Neutrophil (primary cell): ENCODE data around the gene SH3BGR.

Experiments
- H3K27ac ChIP-seq: fragments of 200-600 bp; sonication (generic); 2 replicates; pipeline ENCODE4 v1.5.1; 2016; ENCODE audit warnings: mild to moderate bottlenecking, moderate library complexity
- H3K27me3 ChIP-seq: fragments of 200-600 bp; sonication (generic); 2 replicates; pipeline ENCODE4 v1.6.0; 2016; ENCODE audit warnings: mild to moderate bottlenecking
- H3K36me3 ChIP-seq: fragments of 200-600 bp; sonication (generic); 2 replicates; pipeline ENCODE4 v1.5.1; 2017
- H3K4me1 ChIP-seq, 2 experiments: fragments of 200-600 bp in 1 of 2; sonication (generic) in 1 of 2; 1 replicate in 1 of 2; 2 replicates in 1 of 2; pipeline versions ENCODE4 v1.5.1 to v1.6.1; 2013 to 2016; ENCODE audit warnings: low read depth in 1 of 2, low read length in 1 of 2, mild to moderate bottlenecking in 1 of 2, moderate library complexity in 1 of 2; ENCODE audit not compliant: control insufficient read depth in 1 of 2, insufficient read depth in 1 of 2
- H3K4me3 ChIP-seq, 2 experiments: fragments of 200-600 bp in 1 of 2; sonication (generic) in 1 of 2; 1 replicate in 1 of 2; 2 replicates in 1 of 2; pipeline ENCODE4 v1.5.1; 2013 to 2016; ENCODE audit warnings: low read depth in 1 of 2, low read length in 1 of 2, mild to moderate bottlenecking in 1 of 2, moderate library complexity in 1 of 2
- H3K9me3 ChIP-seq: fragments of 200-600 bp; sonication (generic); 2 replicates; pipeline ENCODE4 v1.5.1; 2016
- TF ChIP-seq, protein P1 (sequence below): fragments of 200-600 bp; sonication (generic); IDR thresholded peaks from 2 replicates; pipeline ENCODE4 v1.5.1; 2016; ENCODE audit warnings: antibody characterized with exemption

The SH3BGR gene

DNA sequence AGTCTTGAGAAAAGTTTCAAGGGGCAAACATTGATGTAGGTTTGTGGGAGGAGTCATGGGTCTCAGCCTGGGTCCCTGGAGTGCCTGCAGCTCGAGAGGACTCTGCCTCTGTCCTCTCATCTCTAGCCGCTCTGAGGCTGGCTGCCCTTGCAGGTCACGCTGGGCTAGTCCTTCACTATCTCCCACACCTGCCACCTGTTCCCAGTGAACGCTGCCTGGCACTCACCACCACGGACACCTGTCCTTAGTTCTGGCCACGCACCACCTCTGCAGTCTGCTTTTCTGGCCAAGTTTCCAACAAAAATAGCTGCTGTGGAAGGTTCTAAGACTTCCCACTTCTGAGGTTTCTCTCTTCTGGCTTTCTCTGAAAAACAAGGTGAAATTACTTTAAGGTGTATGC lies 52.5 kb downstream of the SH3BGR start:
- Histone ChIP-seq H3K9me3 (no peaks in the 10 kb centered on the region), H3K27me3 (no peaks in the 10 kb centered on the region), H3K36me3 (no peaks in the 10 kb centered on the region), H3K4me3 (no peak overlapping the region), H3K27ac (no peak overlapping the region), H3K4me1 (peaks cover 0 to 7% of the 10 kb centered on the region in 2 experiments)
- TF ChIP-seq, protein P1, sequence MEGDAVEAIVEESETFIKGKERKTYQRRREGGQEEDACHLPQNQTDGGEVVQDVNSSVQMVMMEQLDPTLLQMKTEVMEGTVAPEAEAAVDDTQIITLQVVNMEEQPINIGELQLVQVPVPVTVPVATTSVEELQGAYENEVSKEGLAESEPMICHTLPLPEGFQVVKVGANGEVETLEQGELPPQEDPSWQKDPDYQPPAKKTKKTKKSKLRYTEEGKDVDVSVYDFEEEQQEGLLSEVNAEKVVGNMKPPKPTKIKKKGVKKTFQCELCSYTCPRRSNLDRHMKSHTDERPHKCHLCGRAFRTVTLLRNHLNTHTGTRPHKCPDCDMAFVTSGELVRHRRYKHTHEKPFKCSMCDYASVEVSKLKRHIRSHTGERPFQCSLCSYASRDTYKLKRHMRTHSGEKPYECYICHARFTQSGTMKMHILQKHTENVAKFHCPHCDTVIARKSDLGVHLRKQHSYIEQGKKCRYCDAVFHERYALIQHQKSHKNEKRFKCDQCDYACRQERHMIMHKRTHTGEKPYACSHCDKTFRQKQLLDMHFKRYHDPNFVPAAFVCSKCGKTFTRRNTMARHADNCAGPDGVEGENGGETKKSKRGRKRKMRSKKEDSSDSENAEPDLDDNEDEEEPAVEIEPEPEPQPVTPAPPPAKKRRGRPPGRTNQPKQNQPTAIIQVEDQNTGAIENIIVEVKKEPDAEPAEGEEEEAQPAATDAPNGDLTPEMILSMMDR: no peak

DNA sequence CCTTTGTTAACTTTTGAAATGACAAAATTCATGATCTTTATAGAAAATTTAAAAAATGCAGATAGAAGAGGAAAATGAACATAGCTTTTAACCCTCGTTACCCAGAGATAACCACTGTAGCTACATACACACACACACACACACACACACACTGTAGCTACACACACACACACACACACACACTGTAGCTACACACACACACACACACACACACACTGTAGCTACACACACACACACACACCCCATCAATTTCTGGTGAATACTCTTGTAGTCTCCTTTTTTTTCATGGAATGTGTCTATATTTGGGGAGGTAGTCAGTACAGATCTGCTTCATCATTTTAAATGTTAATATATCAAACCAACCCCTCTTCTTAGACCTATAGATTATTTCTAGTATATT lies 58.5 kb downstream of the SH3BGR start:
- Histone ChIP-seq H3K4me3 (no peak overlapping the region), H3K27me3 (no peaks in the 10 kb centered on the region), H3K9me3 (no peaks in the 10 kb centered on the region), H3K27ac (no peak overlapping the region), H3K36me3 (no peaks in the 10 kb centered on the region), H3K4me1 (no peaks in the 10 kb centered on the region)
- TF ChIP-seq, protein P1: no peak

DNA sequence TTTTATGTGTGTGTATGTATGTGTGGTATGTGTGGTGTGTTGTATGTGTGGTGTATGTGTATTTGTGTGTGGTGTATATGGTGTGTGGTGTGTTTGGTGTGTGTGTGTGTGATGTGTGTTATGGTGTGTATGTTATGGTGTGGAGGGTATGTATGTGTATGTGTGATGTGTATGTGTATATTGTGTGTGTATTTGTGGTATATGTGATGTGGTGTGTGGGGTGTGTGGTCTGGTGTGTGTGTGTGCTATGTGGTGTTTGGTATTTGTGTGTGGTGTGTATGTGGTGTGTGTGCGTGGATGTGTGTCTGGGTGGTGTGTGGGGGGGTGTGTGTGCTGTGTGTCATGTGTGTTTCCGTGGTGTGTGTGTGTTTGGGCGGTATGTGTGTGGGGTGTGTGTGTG lies 59.3 kb downstream of the SH3BGR start:
- H3K27me3 ChIP-seq: no peaks in the 10 kb centered on the region
- H3K4me3 ChIP-seq: no peak overlapping the region
- H3K4me1 ChIP-seq: no peaks in the 10 kb centered on the region
- no peaks in the 10 kb centered on the region for H3K36me3 ChIP-seq
- no peak overlapping the region for H3K27ac ChIP-seq
- no peaks in the 10 kb centered on the region for H3K9me3 ChIP-seq
- TF ChIP-seq, protein P1: no peak

DNA sequence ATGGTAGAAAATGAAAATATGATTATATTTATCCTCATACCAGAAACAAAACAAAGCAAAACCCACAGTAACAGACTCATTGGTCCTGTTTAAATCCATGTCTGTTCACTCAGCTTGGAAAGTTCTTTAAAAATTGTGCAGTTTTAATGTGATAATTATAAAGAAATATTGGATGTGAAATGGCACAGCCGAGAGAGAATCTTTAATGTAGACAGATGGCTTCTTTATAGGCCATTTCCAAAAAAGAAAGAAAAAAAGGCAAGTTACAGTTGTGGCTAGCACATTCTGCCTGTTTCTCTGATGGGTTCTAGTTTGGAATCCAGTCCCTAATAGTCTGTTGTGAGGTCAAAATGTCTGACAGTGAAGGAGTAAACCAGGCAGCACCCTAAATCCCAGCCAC lies 62.0 kb downstream of the SH3BGR start:
- no peaks in the 10 kb centered on the region for H3K36me3 ChIP-seq
- no peaks in the 10 kb centered on the region for H3K9me3 ChIP-seq
- TF ChIP-seq, protein P1: no peak
- H3K27ac ChIP-seq: no peak overlapping the region
- no peak overlapping the region for H3K4me3 ChIP-seq
- H3K4me1 ChIP-seq: no peaks in the 10 kb centered on the region
- H3K27me3 ChIP-seq: no peaks in the 10 kb centered on the region

DNA sequence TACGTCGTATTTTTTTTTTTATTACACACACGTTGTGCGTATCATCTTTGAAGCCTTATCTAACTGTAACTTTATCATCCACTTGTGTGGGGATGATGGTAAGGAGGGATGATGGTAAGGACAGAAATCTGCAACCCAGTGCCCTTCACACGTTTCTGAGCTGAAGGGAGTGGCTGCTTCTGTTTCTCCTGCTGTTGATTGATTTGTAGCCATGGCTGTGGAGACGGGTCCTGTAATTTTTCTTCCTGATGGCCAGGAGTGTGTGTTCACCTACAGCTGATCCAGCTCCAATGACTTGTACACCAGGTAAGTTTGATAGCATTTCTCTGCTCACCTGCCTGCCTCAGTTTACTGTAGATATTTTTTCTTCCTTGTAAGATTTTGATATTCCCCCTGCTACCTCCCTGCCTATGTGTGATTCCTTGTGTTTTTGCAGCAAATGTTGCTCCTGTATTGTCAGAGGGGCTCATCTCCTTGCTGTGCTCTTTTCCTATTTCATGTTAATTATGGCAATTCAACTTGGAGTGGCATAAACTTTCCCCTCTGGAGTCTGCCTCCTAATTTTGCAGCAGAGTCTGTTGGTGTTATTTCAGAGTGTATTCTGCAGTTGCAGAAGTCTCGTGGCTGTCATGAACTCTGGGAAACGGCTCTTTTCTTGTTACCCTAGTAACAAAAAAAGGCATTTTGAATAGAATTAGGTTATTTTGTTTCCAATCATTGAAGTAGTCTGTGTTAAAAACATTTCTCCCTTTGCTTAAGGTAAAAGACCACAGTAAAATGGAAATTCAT lies 64.1 kb downstream of the SH3BGR start:
- Histone ChIP-seq H3K36me3 (no peaks in the 10 kb centered on the region), H3K27me3 (no peaks in the 10 kb centered on the region), H3K27ac (no peak overlapping the region), H3K4me1 (no peaks in the 10 kb centered on the region), H3K4me3 (no peak overlapping the region), H3K9me3 (no peaks in the 10 kb centered on the region)
- TF ChIP-seq, protein P1: no peak
